GM18870 (cell line): Measurements from ENCODE around the gene PTPRJ.

Experiments
- ATAC-seq: cut with Tn5 transposase; IDR thresholded peaks from one replicate; pipeline ENCODE4 v1.9.1; 2021; ENCODE audit warnings: moderate library complexity; ENCODE audit not compliant: unreplicated experiment

Gene PTPRJ

GRCh38 chr11:48193876-48194275, 213.5 kb downstream of the PTPRJ start:
- ATAC-seq: no peak

GRCh38 chr11:48207881-48208280, 227.5 kb downstream of the PTPRJ start:
- no peak for ATAC-seq

- no peak for ATAC-seq
Measured at GRCh38 chr11:48210052-48210451, 229.7 kb downstream of the PTPRJ start.

GRCh38 chr11:48216510-48216909, 236.2 kb downstream of the PTPRJ start, which contains the start of gene OR4B1:
Gene OR4B1 (plus strand): TSS chr11:48216810. CDS start chr11:48216810, 0 bp downstream.
- no peak for ATAC-seq
